ENCODE results near the gene ACVR2B. TPM values are rescaled to one million over a fixed set of nuclear protein-coding genes. Genes with fewer than 3 reads are reported as not detected.

The ACVR2B gene
- total RNA-seq, 1 experiment from 2014 or later, result 18.3 TPM

DNA sequence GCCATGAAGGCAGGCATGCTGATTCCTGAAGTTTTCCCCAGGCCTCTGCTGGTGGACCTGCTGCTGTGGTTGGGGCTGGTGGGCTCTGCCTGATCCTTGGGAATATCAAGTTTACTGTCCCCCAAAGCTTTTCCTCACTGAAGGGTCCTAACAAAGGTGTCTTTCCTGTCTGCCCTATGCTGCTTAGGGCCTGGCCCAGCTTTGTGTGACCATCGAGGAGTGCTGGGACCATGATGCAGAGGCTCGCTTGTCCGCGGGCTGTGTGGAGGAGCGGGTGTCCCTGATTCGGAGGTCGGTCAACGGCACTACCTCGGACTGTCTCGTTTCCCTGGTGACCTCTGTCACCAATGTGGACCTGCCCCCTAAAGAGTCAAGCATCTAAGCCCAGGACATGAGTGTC lies 29.3 kb downstream of the ACVR2B start:
- no peaks in the 10 kb centered on the region for H3K9me2 ChIP-seq (ENCODE audit: insufficient read depth)
- no peak overlapping the region for H2AFZ ChIP-seq (ENCODE audit: low read depth, low read length, poor library complexity, severe bottlenecking)
- no peaks in the 10 kb centered on the region for H3K79me2 ChIP-seq (ENCODE audit: insufficient read depth, low read length)
- no peak overlapping the region for H3K27ac ChIP-seq (ENCODE audit: low read depth, low read length)
- intact Hi-C loops (cut with micrococcal nuclease), result loop anchor here (5.0 kb wide), 2 partner anchors 351 to 366 kb away; no protein-coding TSS in a partner anchor
- CTCF ChIA-PET, result no interaction called here
- RAD21 ChIA-PET (ENCODE audit: low non-redundant PET in 1 of 2, low total read pairs in 2 of 2, uncharacterized antibody in 2 of 2, unreplicated experiment in 2 of 2), result no interaction called here
- H3K27me3 ChIP-seq (ENCODE audit: insufficient read depth, low read length), result no peaks in the 10 kb centered on the region
- ATAC-seq, result no peak
- no peak for DNase-seq (ENCODE audit: low read depth, low spot score)
- H4K20me1 ChIP-seq (ENCODE audit: insufficient read depth), result no peaks in the 10 kb centered on the region
- POLR2A ChIA-PET, result no interaction called here
- H3K4me1 ChIP-seq (ENCODE audit: control insufficient read depth in 1 of 2, insufficient read depth in 2 of 2, low read length in 2 of 2), result no peaks in the 10 kb centered on the region
- TF ChIP-seq EZH2phosphoT487 (IDR thresholded peaks at IDR 0.05; ENCODE audit: borderline replicate concordance) (no peak), EZH2 (IDR thresholded peaks at IDR 0.05) (no peak), SIN3A (IDR thresholded peaks at IDR 0.05; ENCODE audit: low read depth) (no peak), JUND (IDR thresholded peaks at IDR 0.05) (no peak), EGR1 (IDR thresholded peaks at IDR 0.05; ENCODE audit: low read depth) (no peak), CBX3 (IDR thresholded peaks at IDR 0.05; ENCODE audit: low read depth) (no peak), RAD21 (IDR thresholded peaks at IDR 0.05; ENCODE audit: low read depth) (no peak), YY1 (IDR thresholded peaks at IDR 0.05; ENCODE audit: extremely low read depth, insufficient replicate concordance, low read depth, low read length) (no peak), POLR2A (IDR thresholded peaks at IDR 0.05; ENCODE audit: borderline replicate concordance, extremely low read depth, insufficient read depth, insufficient read length) (no peak), SP1 (IDR thresholded peaks at IDR 0.05; ENCODE audit: low read depth) (no peak), POLR2AphosphoS5 (IDR thresholded peaks at IDR 0.05; ENCODE audit: low read depth, low read length) (no peak), ZFX (IDR thresholded peaks at IDR 0.05) (no peak), ZNF274 (IDR thresholded peaks at IDR 0.05; ENCODE audit: low read depth, low read length) (no peak), ELF1 (IDR thresholded peaks at IDR 0.05; ENCODE audit: borderline replicate concordance, low read depth) (no peak), FOSL1 (IDR thresholded peaks at IDR 0.05; ENCODE audit: low read depth) (no peak)
- TF ChIP-seq, protein P1, sequence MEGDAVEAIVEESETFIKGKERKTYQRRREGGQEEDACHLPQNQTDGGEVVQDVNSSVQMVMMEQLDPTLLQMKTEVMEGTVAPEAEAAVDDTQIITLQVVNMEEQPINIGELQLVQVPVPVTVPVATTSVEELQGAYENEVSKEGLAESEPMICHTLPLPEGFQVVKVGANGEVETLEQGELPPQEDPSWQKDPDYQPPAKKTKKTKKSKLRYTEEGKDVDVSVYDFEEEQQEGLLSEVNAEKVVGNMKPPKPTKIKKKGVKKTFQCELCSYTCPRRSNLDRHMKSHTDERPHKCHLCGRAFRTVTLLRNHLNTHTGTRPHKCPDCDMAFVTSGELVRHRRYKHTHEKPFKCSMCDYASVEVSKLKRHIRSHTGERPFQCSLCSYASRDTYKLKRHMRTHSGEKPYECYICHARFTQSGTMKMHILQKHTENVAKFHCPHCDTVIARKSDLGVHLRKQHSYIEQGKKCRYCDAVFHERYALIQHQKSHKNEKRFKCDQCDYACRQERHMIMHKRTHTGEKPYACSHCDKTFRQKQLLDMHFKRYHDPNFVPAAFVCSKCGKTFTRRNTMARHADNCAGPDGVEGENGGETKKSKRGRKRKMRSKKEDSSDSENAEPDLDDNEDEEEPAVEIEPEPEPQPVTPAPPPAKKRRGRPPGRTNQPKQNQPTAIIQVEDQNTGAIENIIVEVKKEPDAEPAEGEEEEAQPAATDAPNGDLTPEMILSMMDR (IDR thresholded peaks at IDR 0.05 in 2 of 3, conservative IDR thresholded peaks at IDR 0.05 in 1 of 3; ENCODE audit: borderline replicate concordance in 1 of 3, insufficient read depth in 1 of 3, low read depth in 2 of 3, low read length in 2 of 3), result no peak
- TF ChIP-seq, protein P2, sequence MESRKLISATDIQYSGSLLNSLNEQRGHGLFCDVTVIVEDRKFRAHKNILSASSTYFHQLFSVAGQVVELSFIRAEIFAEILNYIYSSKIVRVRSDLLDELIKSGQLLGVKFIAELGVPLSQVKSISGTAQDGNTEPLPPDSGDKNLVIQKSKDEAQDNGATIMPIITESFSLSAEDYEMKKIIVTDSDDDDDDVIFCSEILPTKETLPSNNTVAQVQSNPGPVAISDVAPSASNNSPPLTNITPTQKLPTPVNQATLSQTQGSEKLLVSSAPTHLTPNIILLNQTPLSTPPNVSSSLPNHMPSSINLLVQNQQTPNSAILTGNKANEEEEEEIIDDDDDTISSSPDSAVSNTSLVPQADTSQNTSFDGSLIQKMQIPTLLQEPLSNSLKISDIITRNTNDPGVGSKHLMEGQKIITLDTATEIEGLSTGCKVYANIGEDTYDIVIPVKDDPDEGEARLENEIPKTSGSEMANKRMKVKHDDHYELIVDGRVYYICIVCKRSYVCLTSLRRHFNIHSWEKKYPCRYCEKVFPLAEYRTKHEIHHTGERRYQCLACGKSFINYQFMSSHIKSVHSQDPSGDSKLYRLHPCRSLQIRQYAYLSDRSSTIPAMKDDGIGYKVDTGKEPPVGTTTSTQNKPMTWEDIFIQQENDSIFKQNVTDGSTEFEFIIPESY (IDR thresholded peaks at IDR 0.05; ENCODE audit: extremely low read depth, insufficient replicate concordance, low read length), result no peak
- TF ChIP-seq, protein P3, sequence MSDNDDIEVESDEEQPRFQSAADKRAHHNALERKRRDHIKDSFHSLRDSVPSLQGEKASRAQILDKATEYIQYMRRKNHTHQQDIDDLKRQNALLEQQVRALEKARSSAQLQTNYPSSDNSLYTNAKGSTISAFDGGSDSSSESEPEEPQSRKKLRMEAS (IDR thresholded peaks at IDR 0.05), result no peak
- TF ChIP-seq, protein P4, sequence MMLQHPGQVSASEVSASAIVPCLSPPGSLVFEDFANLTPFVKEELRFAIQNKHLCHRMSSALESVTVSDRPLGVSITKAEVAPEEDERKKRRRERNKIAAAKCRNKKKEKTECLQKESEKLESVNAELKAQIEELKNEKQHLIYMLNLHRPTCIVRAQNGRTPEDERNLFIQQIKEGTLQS (IDR thresholded peaks at IDR 0.05), result no peak
- no TSS peak for BruUV-seq (replicated peaks)
- no peak overlapping the region for H3K9ac ChIP-seq (ENCODE audit: low read length)
- no peak overlapping the region for H3K4me3 ChIP-seq (replicated peaks in 1 of 2; ENCODE audit: low read depth in 1 of 2, low read length in 2 of 2)
- H3K9me3 ChIP-seq (ENCODE audit: control insufficient read depth in 1 of 2, insufficient read depth in 1 of 2, low read depth in 1 of 2, low read length in 2 of 2), result no peaks in the 10 kb centered on the region
- H3K36me3 ChIP-seq (ENCODE audit: control insufficient read depth in 1 of 2, insufficient read depth in 2 of 2, low read length in 2 of 2), result peaks cover 15 to 28% of the 10 kb centered on the region in 2 experiments; a peak in 3 of 4 replicates
- no peak overlapping the region for H3K4me2 ChIP-seq (ENCODE audit: low read length)
